Dedifferentiated amniotic fluid mesenchymal stem cell (primary cell): ENCODE results near the gene WDR33.
"Not testable (repeated sequence)": the region's sequence is repeated elsewhere in the genome, so short reads cannot be mapped to it uniquely, and the experiment has no call there.

Source experiments
- DNase-seq: peaks from one replicate; pipeline ENCODE4 v3.0.0-alpha.2; 2016; ENCODE audit errors: extremely low spot score

WDR33 gene

DNA sequence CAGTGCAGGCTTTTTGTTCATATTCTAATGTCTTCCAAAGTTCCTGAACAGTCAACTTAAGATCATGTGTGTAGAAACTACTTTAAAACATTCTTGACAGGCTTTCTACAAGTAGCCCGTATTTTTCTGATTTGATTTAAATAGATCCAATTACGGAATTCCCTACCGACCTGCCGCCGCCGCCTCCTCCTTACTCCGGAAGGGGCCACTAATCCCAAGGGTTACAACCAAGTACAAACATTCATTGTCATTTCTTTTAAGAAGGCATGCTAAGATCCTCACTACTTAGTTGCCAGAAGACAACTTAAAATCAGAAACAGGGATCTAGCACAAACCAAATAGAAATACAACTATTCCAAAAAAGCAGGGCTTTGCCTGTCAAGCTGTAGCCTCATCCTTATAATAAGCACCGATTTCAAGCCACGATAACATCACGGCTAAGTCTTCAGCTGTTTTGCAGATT lies 784 bp downstream of the WDR33 start:
- DNase-seq, result no peak

DNA sequence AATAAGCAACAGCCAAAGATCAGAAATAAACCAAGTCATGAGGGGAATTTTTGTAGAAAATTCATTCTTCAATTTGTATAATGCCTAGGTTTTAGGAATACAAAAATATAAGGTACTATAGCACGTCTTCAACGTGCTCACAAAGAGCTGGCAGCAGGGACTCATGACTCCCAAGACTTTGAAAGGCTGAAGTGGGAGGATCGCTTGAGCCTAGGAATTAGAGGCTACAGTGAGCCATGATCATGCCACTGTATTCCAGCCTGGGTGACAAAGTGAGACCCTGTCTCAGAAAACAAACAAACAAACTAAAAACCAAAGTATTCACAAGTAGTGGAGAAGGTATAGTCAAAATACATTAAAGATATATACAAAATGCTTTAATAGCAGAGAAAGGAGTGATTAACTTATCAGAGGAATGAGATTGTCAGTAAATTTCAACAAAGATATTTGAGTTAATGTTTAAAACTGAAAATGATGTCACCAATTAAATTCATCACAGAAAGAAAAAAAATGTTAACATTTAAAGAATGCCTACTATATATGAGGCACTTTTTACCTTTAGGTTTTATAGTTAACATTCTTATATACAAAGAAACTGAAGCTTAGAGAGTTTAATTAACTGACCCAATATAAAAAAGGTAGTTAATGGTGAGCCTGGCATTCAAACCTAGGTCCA lies 3.2 kb downstream of the WDR33 start:
- no peak for DNase-seq

DNA sequence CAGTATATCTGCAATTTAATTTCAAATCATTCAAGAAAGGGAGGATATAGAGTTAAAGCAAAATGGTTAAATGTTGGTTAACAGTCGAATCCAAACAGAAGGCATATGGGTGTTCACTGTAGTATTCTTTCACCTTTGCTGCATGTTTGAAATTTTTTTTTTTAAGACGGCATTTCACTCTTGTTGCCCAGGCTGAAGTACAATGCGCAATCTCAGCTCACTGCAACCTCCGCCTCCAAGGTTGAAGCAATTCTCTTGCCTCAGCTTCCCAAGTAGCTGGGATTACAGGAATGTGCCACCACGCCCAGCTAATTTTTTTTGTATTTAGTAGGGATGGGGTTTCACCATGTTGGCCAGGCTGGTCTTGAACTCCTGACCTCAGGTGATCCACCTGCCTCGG lies 4.1 kb downstream of the WDR33 start:
- not testable (repeated sequence) for DNase-seq

DNA sequence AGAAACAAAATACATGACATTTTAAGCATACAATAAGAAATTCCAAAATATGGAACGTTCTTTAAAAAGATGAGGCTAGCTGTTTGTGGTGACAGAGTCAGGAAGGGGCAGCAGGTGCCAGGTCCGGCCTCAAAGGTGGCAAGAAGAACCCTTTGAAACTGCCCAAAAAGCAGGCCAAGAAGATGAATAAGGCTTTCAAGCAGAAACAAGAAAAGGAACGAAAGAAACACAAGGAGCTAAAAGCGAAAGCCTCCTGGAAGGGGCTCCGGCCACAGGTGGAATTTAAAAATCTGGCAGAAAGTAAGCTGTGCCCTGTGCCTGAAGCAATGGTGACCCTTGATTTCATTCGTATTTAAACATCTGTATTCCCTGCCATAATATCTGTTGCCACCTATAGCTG lies 5.5 kb downstream of the WDR33 start:
- DNase-seq, result no peak

DNA sequence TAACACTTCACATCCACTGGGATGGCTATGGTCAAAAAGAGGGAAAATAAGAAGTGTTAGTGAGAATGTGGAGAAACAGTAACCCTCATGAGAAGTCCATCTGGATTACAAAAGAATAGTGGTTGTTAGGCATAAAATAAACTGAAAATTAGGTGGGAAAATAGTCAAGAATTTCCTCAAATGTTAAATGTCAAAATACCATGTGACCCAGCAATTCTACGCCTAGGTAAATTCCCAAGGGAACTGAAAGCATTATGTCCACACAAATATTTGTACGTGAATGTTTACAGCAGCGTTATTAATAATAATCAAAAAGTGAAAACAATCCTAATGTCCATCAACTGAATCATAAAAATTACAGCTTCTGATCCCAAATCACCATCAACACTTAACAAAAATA lies 11.0 kb downstream of the WDR33 start:
- no peak for DNase-seq

DNA sequence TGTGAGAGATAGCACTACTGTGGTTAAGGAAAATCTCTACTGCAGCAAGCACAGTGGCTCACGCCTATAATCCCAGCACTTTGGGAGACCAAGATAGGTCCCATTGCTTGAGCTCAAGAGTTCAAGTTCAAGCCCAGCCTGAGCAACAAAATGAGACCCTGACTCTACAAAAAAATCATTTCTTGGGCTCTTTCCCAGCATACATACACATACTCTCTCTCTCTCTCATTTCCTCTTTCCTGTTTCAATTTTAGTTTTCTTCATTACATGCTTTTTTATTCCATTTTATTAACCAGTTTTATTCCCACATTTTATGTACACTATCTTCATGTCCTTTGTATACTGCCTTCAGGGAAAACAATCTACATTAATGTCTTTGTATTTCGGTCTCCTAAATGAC lies 14.6 kb downstream of the WDR33 start:
- DNase-seq, result no peak

DNA sequence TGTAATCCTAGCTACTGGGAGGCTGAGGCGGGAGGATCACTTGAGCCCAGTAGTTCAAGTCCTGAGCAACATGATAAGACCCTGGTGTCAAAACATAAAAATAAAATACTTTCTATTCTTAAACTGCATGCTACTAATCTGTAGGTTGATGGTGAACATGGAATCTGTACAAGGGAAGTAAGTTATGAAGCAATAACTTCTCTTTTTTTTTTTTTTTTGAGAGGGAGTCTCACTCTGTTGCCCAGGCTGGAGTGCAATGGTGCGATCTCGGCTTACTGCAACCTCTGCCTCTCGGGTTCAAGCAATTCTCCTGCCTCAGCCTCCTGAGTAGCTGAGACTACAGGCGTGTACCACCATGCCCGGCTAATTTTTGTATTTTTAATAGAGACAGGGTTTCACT lies 16.1 kb downstream of the WDR33 start:
- DNase-seq, result not testable (repeated sequence)

DNA sequence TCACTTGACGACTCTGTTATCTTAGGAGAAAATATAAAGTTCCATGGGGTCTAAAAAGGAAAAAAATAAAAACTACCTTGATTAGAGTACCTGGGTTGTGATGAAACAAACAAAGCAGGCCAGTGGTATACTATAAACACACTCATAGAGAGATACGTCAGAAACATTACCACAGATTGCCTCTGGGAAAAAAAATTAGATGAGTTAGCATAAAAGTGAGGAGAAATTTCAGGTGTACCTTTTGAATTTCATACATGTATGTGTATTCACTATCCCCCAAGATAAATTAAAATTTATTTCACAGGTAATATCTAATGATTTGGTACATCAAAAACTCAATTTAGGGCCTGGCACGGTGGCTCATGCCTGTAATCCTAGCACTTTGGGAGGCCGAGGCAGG lies 18.2 kb downstream of the WDR33 start:
- no peak for DNase-seq

DNA sequence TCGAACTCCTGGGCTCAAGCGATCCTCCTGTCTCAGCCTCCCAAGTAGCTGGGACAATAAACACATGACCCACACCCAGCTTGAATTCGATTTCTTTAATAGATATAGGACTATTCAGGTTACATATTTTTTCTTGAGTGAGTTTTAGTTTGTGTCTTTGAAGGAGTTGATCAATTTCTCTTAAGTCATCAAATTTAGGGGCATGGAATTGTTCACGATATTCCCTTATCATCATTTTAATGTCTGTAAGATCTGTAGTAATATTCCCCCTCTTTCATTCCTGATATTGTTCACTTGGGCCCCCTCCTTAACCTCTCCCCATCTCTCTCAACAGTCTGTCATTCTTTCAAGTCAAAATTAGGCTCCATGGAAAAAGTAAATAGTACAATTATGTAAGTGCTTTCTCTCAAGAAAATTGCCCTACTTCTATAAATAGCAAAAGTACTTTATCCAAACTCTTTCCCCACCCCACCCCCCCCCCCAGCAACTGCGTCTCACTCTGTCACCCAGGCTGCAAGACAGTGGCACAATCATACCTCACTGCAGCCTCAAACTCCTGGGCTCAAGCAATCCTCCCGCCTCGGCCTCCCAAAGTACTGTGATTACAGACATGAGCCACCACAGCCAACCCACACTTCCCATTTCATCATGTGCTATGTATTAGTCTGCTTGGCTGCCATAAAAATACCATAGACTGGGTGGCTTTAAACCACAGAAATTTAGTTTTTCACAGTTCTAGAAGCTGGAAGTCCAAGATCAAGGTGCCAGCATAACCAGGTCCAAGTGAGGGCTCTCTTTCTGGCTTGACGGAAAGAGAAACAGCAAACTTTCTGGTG lies 20.1 kb downstream of the WDR33 start:
- no peak for DNase-seq

DNA sequence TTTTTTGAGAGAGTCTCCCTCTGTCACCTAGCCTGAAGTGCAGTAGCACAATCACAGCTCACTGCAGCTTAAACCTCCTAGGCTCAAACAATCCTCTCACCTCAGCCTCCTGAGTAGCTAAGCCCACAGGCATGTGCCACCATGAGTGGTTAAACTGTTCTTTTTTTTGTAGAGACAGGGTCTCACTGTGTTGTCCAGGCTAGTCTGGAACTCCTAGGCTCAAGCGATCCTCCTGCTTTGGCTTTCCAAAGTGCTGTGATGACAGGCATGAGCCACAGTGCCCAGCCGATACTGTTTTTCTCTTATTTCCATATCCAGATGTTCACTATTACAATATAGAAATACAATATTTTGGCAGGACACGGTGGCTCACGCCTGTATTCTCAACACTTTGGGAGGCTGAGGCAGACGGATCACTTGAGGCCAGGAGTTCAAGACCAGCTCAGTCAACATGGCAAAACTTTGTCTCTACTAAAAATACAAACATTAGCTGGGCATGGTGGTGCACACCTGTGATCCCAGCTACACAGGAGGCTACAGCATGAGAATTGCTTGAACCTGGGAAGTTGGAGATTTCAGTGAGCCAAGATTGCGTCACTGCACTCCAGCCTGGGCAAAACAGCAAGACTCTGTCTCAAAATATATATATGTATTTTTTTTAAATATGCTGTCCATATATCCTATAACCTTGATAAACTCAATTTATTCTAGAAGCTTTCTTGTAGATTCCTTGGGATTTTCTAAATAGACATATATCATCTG lies 24.7 kb downstream of the WDR33 start:
- DNase-seq, result no peak

DNA sequence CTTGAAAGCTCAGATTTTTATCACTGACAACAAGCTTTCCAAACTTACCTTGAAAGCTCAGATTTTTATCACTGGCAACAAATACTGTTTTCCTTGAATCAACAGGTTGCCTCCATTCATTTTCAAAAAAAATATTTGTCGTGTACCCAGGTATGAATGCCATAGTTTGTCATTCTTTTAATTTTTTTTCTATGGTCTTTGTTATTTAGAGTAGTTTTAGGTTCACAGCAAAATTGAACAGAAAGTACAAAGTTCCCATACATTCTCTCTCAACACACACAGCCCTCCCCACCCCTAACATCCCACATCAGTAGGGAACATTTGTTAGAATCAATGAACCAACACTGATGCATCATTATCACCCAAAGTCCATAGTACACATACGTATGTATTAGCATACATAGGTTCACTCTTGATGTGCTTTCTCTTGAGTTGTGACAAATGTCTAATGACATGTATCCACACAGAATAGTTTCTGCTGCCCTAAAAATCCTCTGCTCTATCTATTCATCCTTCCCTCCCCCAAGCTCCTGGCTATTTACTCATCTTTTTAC lies 25.9 kb downstream of the WDR33 start:
- no peak for DNase-seq

DNA sequence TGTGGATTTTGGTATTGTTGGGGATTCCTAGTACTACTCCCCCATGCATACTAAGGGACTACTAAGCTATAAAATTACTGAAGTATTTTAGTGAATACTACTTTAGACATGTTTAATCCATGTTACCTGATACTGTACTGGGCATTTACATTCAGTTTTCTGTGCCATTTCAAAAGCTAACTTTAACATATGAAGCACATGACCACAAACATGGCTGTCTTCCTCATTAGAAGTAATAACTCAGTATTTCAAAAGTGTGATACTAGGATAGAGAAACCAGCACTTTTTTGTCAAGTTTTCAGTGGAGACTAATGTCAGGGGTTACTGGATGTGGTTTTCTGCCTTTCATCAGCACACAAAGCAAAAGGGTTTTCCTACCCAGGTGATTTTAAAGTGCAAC lies 27.9 kb downstream of the WDR33 start:
- DNase-seq, result no peak

DNA sequence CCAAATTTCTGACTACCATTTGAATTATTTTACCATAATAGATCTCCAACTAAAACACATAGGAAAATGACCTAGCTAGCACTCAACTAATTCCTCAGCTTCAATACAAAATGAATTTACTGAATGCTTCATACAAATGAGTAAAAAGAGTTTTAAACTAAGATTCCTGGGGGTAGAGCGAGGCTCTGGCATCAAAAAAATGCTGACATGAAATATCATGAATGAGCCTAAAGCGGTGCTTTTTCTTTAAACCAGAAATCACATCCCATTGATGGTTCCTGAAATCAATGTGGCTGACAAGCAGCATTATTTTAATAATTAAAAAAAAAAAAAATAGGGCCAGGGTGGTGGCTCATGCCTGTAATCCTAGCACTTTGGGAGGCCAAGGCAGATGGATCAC lies 32.1 kb downstream of the WDR33 start:
- DNase-seq, result no peak

DNA sequence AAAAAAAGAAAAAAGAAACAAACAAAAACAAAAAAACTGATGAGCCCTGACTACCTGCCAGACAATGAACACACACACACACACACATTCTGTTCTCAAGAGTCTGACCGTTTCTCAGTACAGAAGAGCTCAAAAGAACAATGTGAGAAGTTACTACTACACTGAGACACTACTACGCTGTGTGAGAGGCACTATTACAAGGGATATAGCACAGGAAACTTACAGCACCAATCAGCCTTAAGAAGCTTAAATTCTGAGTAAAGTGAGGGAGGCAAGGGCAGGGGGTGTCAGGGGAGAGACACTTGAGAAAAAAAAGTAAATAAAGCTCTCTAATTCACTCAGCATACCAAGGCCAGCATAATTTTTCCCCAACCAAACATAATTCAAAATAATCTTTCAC lies 32.5 kb downstream of the WDR33 start:
- no peak for DNase-seq

DNA sequence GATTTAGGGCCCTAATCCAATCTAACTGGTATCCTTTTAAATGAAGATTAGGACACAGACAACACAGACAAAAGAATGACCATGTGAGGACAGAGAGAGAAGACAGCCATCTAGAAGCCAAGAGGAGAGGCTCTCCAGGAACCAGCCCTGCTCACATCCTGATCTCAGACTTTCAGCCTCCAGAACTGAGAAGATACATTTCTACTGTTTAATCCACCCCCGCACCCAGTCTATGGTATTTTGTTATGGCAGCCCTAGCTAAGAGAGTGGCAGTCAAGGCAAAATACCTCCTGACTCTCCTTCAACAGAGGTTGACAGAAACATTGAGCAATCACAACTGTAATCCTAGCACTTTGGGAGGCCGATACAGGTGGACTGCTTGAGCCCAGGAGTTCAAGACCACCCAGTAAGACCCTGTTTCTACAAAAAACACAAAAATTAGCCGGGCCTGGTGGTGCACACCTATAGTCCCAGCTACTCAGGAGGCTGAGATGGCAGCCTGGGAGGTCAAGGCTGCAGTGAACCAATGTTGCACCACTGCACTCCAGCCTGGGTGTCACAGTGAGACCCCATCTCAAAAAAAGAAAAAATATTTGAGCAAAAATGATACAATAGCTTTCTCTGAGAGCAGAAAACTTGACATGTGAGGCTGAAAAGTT lies 34.7 kb downstream of the WDR33 start:
- no peak for DNase-seq

DNA sequence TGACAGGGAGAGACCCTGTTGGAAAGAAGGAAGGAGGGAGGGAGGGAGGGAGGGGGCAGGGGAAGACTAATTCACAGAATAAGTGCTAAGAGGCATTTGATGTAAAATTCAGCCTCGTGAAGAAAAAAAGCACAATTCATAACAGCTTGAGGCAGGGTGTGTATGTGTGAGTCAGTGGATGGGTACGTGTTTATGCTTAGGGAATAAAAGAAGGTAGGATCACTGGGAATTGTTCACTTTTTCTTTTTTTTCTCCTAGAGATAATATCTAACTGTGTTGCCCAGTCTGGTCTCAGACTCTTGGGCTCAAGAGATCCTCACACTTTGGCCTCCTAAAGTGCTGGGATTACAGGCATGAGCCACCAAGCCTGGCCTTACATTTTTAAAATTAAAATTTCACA lies 39.2 kb downstream of the WDR33 start:
- DNase-seq, result no peak

DNA sequence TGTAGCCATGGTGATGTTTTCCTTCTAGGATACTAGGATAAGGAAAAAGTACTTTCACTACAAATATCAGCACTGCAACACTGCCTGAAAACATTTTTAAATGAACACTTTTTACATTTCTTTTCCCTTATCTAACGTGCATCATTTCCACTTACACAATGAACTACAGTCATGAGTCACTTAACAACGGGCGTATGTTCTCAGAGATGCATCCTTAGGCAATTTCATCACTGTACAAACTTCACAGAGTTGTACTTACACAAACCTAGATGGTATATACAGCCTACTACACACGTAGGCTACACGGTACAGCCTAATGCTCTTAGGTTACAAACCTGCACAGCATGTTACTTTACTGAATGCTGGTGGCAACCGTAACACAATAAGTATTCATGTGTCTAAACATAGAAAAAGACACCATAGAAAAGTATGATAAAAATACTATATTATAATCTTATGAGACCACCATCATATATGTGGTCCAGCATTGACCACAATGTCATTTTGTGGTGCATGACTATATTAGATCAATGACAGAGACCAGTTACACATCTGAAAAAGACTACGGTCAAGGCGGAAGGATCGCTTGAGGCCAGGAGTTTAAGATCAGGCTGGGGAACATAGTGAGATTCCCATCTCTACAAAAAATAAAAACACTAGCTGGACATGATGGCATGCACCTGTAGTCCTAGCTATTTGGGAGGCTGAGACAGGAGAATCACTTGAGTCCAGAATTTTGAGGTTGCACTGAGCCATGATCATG lies 39.8 kb downstream of the WDR33 start:
- no peak for DNase-seq

DNA sequence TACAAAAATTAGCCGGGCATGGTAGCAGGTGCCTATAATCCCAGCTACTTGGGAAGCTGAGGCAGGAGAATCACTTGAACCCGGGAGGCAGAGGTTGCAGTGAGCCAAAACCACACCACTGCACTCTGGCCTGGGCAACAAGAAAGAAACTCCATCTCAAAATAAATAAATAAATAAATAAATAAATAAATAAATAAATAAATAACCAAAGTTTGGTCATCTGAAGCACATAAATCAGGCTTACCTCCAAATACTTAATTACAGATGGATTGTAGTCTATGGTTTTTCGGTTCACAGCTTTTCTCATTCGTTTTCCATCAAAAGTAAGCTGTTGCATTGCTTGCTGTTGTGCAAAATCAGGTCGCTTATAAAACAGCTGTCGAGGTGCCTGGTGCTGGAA lies 40.4 kb downstream of the WDR33 start:
- not testable (repeated sequence) for DNase-seq

DNA sequence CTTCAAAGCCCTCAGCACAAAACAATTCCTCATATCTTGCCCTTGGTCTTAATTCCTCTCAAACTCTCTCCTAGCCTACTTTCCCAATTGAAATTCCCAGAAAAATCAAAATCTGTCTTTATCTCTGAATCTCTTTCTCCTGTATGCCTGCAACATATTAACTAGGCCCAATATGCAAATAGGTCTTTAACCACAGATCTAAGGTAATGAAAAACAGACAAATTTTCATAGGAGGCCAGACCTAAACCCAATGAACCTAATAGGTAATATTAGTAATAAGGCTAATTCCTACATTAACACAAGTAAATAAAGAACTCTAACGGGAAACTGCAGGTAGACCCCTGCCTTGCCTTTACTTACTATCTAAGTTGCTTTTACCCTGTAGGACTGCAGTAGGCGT lies 41.4 kb downstream of the WDR33 start:
- DNase-seq, result no peak

DNA sequence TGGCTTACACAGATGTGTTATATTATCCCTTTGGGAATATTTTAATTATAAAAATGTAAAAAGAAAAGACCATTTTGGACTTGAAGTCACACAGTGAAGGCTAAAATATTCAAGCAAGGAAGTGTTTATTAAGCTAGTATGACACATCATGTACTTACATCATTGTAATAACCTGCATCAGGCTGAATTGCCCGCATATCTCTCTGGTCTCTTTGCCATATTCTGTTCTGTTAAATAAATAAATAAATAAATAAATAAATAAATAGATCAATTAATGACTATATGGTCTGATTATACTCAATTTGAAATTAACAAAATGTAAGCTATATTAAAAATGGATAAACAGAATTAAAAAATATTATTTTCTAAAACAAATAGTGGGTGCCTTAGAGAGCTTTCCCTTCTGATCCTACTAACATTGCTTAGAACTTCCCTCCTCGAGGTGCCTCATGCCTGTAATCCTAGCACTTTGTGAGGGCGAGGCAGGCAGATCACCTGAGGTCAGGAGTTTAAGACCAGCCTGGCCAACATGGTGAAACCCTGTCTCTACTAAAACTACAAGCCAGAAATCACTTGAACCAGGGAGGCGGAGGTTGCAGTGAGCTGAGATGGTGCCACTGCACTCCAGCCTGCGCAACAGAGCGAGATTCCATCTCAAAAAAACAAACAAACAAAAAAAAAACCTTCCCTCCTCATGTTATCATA lies 42.0 kb downstream of the WDR33 start:
- DNase-seq, result no peak
